Measurements from ENCODE around the gene ATF6.
A peak's percentile ranks its signal among the peaks of the same experiment; 100 is the strongest.

Gene ATF6

DNA sequence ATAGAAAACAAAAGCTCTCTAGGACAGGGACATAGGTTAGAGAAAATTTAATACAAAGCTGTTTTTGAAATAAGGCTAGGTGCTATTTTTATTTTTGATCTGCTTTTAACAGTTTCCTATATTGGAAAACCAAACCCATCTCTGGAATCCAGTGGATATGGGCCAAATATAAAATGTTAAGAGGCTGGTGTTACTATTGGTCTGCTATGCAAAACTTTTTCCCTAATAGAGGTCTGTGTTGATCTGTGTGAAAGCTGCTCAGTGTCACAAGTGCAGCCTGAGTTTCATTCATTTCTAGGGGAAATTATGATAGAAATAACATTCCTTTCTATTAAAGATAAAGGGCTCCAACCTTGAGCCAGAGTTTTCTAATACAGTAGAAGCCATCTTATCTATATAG is 141.1 kb downstream of the ATF6 start:
- DNase-seq (ENCODE audit: insufficient read length, low spot score) (no peak), FAIRE-seq (no peak)
- TF ChIP-seq, protein P1, sequence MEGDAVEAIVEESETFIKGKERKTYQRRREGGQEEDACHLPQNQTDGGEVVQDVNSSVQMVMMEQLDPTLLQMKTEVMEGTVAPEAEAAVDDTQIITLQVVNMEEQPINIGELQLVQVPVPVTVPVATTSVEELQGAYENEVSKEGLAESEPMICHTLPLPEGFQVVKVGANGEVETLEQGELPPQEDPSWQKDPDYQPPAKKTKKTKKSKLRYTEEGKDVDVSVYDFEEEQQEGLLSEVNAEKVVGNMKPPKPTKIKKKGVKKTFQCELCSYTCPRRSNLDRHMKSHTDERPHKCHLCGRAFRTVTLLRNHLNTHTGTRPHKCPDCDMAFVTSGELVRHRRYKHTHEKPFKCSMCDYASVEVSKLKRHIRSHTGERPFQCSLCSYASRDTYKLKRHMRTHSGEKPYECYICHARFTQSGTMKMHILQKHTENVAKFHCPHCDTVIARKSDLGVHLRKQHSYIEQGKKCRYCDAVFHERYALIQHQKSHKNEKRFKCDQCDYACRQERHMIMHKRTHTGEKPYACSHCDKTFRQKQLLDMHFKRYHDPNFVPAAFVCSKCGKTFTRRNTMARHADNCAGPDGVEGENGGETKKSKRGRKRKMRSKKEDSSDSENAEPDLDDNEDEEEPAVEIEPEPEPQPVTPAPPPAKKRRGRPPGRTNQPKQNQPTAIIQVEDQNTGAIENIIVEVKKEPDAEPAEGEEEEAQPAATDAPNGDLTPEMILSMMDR (IDR thresholded peaks at IDR 0.05; ENCODE audit: insufficient read depth, missing control alignments), result no peak

DNA sequence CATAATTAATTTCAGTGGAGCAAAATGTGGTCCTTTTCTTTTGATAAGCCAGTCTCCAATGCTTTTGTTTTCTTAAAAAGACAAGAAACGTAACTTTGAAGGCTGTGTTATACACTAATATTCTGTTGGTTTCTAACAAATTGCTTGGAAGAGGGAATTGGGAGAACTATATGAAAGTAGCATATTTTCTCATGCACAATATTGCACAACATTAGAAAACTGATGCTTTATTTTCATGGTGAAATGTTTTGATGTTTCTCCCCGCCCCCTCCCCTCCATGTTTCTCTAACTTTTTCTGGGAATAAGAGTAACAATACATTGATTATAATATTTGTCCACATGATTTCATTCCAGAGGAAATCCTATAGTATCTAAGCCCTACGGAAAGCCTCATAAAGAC is 142.1 kb downstream of the ATF6 start:
- DNase-seq (ENCODE audit: insufficient read length, low spot score) (no peak), FAIRE-seq (peak; percentile 46)
- TF ChIP-seq, protein P1 (IDR thresholded peaks at IDR 0.05; ENCODE audit: insufficient read depth, missing control alignments), result no peak

DNA sequence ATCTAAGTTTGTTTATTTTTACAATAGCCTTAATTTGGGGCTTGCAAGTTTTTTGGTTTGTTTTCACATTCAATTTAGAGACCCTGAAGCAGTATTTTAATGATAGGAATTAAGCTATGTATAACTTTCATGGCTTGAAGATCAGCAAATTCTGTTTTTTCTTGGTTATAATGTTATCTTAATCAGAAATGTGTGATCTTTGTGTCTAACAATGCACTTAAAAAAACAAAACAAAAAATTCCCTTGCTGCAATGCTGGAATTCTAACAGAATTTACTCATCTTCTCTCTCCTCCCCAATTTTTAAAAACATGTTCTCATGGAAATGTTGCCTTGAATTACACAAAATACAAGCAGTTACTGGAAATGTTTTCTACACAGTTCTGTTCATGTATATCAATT is 144.5 kb downstream of the ATF6 start:
- peak; percentile 48 for FAIRE-seq
- TF ChIP-seq, protein P1 (IDR thresholded peaks at IDR 0.05; ENCODE audit: insufficient read depth, missing control alignments), result no peak
- DNase-seq (ENCODE audit: insufficient read length, low spot score), result no peak

DNA sequence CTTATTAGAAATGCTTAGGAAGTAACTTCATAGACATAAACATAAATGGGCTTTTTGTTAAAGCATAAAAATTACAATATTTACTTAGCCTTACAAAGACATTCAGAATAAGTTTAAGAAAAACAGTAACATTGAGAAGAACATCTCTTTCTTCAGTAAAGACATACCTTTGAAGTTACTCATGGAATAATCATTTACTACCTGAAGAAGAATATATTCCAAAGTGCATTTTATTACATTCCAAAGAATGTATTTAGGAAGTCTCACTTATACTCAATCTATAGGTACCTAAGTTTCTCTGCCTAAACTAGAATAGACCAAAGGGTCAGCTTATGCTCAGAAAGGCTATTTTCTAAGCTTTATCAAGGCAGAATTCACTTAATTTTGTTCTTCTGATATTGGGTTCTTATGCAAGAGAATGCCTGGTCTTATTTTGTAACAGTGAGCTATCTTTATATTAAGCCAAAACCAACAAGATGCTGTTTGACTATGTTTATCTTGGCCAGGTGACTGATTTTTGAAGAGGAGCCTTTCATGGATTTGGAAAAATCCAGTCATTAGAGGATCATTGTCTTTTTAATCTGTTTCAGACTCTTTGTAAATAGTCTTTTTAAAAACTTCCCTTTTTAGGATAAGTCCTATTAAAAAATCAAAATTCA is 147.5 kb downstream of the ATF6 start:
- FAIRE-seq, result no peak
- TF ChIP-seq, protein P1 (IDR thresholded peaks at IDR 0.05; ENCODE audit: insufficient read depth, missing control alignments), result no peak
- no peak for DNase-seq (ENCODE audit: insufficient read length, low spot score)

DNA sequence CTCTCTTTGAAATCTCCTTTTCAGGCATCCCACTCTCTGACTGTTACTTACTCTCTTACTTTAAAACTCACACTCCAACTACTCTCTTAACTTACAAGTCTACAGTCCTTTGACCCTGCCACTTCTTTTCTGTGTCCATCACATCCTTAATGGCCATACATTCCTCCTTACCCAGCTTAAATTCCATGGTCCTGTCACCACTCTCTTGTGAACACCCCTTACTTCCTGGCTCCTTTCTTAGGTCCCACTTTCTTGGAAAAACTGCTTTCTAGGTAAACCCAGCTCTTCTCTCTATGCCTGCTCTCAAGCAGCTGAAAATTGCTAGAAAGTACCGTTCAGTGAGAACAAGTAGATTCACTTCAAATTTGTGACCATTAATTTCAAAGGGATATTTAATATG is 148.5 kb downstream of the ATF6 start:
- TF ChIP-seq, protein P1 (IDR thresholded peaks at IDR 0.05; ENCODE audit: insufficient read depth, missing control alignments), result no peak
- no peak for DNase-seq (ENCODE audit: insufficient read length, low spot score)
- no peak for FAIRE-seq

DNA sequence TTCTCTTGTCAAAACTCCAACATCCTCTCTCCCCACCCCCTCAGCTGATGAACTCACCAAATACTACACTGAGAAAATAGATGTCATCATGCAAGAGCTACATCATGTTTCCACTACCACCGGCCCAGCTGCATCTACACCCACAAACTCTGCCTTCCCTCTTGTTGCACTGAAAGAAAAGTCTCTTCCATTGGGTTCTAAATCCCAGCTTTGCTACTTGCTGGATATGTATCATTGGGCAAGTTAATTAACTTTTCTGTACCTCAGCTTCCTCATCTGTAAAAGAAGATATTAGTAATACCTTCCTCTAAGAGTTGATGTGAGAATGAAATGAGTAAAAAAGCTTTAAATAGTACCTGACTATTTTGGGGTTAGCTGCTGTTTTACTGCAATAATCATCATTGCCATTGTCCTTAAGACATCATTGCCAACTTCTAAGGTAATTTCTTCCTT is 149.0 kb downstream of the ATF6 start:
- FAIRE-seq, result no peak
- TF ChIP-seq, protein P1 (IDR thresholded peaks at IDR 0.05; ENCODE audit: insufficient read depth, missing control alignments), result no peak
- DNase-seq (ENCODE audit: insufficient read length, low spot score), result no peak

DNA sequence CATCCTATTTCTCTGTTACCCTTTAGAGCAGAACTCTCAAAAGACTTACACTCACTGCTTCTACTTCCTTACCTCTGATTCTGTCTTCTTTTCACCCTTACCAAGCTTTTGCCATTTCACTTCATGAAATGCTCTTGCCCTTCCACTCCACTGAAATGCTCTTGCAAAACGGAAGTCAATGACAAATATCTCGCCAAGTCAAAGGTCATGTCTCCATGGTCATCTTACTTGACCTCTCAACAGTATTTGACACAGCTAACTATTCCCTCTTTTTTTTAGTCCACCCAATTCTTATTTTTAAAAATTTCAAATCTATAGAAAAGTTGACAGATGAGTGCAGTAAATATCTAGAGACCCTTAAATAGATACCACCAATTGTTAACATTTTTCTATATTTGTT is 149.9 kb downstream of the ATF6 start:
- no peak for FAIRE-seq
- TF ChIP-seq, protein P1 (IDR thresholded peaks at IDR 0.05; ENCODE audit: insufficient read depth, missing control alignments), result no peak

More for the DNA sequence above, 149.9 kb downstream of the ATF6 start:
- no peak for DNase-seq (ENCODE audit: insufficient read length, low spot score)

Data from D721Med (cell line).